H1 (cell line): ENCODE data around the gene TRMT61A. TPM values are rescaled to one million over a fixed set of nuclear protein-coding genes. Genes with fewer than 3 reads are reported as not detected.

Source experiments
- CTCF ChIA-PET: fragments of 300-600 bp; sonication (Branson Sonifier 250); formaldehyde crosslinking; loops from one replicate; lab custom pipeline; 2021; ENCODE audit not compliant: partially characterized antibody; lab: Charles Lee
- POLR2A ChIA-PET: fragments of 300-600 bp; sonication (Branson Sonifier 250); formaldehyde crosslinking; loops from one replicate; lab custom pipeline; 2021; ENCODE audit warnings: inconsistent platforms; ENCODE audit not compliant: partially characterized antibody; lab: Charles Lee
- DNase-seq, 2 experiments: peaks; one replicate each; pipeline versions ENCODE4 v3.0.0 to v3.0.0-alpha.2; 2010 to 2022; ENCODE audit warnings: low spot score in 2 of 2, low read depth in 1 of 2, mixed read lengths in 1 of 2
- FAIRE-seq: peaks from 2 replicates; lab custom pipeline; 2011; peaks lifted over from hg19 to GRCh38; lab: Jason Lieb, UNC
- H2AFZ ChIP-seq: 2 replicates; pipeline ENCODE4 v1.8.1; 2012; ENCODE audit warnings: low read length, inconsistent platforms
- H2AK5ac ChIP-seq: 2 replicates; pipeline ENCODE4 v1.6.1; 2013; ENCODE audit warnings: low read depth, low read length
- H2BK120ac ChIP-seq: replicated peaks from 2 replicates; pipeline ENCODE3; 2013; ENCODE audit warnings: low read depth, low read length, inconsistent platforms
- H2BK12ac ChIP-seq: 2 replicates; pipeline ENCODE4 v1.6.1; 2013; ENCODE audit warnings: low read depth, low read length
- H2BK15ac ChIP-seq: 2 replicates; pipeline ENCODE4 v1.6.1; 2013; ENCODE audit warnings: low read length
- H2BK20ac ChIP-seq: 2 replicates; pipeline ENCODE4 v1.6.1; 2013; ENCODE audit warnings: low read length
- H2BK5ac ChIP-seq: 2 replicates; pipeline ENCODE4 v1.6.1; 2013; ENCODE audit warnings: low read depth, low read length
- H3K14ac ChIP-seq: 2 replicates; pipeline ENCODE4 v1.6.1; 2013; ENCODE audit warnings: inconsistent platforms; ENCODE audit not compliant: insufficient read length
- H3K18ac ChIP-seq: 2 replicates; pipeline ENCODE4 v1.6.1; 2013; ENCODE audit warnings: low read length; ENCODE audit errors: extremely low read depth
- H3K23ac ChIP-seq: 2 replicates; pipeline ENCODE4 v1.6.1; 2013; ENCODE audit warnings: inconsistent platforms; ENCODE audit not compliant: insufficient read length
- H3K23me2 ChIP-seq: 2 replicates; pipeline ENCODE4 v1.6.1; 2013; ENCODE audit warnings: low read depth, low read length
- H3K27ac ChIP-seq: 2 replicates; pipeline ENCODE4 v1.6.1; 2011; ENCODE audit warnings: low read depth, low read length, inconsistent platforms
- H3K27me3 ChIP-seq, 4 experiments: replicated peaks in 1 of 4; 1 replicate in 1 of 4; 2 replicates in 3 of 4; pipeline versions ENCODE4 v1.6.1 to v1.8.1; 2011 to 2013; ENCODE audit warnings: low read length in 3 of 4, mild to moderate bottlenecking in 3 of 4, inconsistent platforms in 2 of 4, mixed read lengths in 2 of 4, moderate library complexity in 1 of 4; ENCODE audit not compliant: control insufficient read depth in 3 of 4, insufficient read depth in 3 of 4; ENCODE audit errors: extremely low read depth in 1 of 4
- H3K36me3 ChIP-seq, 4 experiments: 2 replicates each; pipeline versions ENCODE4 v1.6.1 to v1.8.1; 2011 to 2013; ENCODE audit warnings: mild to moderate bottlenecking in 4 of 4, low read length in 3 of 4, moderate library complexity in 2 of 4, control low read depth in 1 of 4, inconsistent platforms in 1 of 4; ENCODE audit not compliant: insufficient read depth in 4 of 4, control insufficient read depth in 2 of 4
- H3K4ac ChIP-seq: replicated peaks from 2 replicates; pipeline ENCODE3; 2013; ENCODE audit warnings: low read length, low read depth, mixed read lengths, inconsistent platforms; ENCODE audit not compliant: insufficient read length
- H3K4me1 ChIP-seq, 4 experiments: replicated peaks in 1 of 4; 1 replicate in 1 of 4; 2 replicates in 3 of 4; pipeline versions ENCODE4 v1.6.1 to v1.8.1; 2011 to 2013; ENCODE audit warnings: low read length in 3 of 4, inconsistent platforms in 2 of 4, mixed read lengths in 1 of 4; ENCODE audit not compliant: insufficient read depth in 4 of 4, control insufficient read depth in 3 of 4
- H3K4me2 ChIP-seq, 2 experiments: 2 replicates each; pipeline versions ENCODE4 v1.6.1 to v1.8.1; 2011 to 2013; ENCODE audit warnings: low read depth in 2 of 2, low read length in 2 of 2, control low read depth in 1 of 2, inconsistent platforms in 1 of 2, mild to moderate bottlenecking in 1 of 2; ENCODE audit not compliant: insufficient read depth in 1 of 2
- H3K4me3 ChIP-seq, 4 experiments: fragments of 200-600, 300-600 bp in 1 of 4; sonication (generic), shearing (Covaris generic), sonication (Bioruptor Twin) in 1 of 4; 2 replicates each; pipeline versions ENCODE4 v1.5.1 to v1.8.1; 2011 to 2016; ENCODE audit warnings: low read length in 4 of 4, low read depth in 3 of 4, control low read depth in 2 of 4, inconsistent platforms in 2 of 4, mild to moderate bottlenecking in 2 of 4, mixed read lengths in 1 of 4, moderate library complexity in 1 of 4; ENCODE audit not compliant: insufficient read depth in 2 of 4; ENCODE audit errors: extremely low read depth in 1 of 4
- H3K56ac ChIP-seq: replicated peaks from 2 replicates; pipeline ENCODE3; 2013; ENCODE audit warnings: low read depth, mild to moderate bottlenecking, mixed read lengths, low read length, inconsistent platforms; ENCODE audit not compliant: insufficient read length
- H3K79me1 ChIP-seq: 2 replicates; pipeline ENCODE4 v1.6.1; 2013; ENCODE audit warnings: low read depth, low read length, control low read depth
- H3K79me2 ChIP-seq, 2 experiments: 2 replicates each; pipeline versions ENCODE4 v1.6.1 to v1.8.1; 2012 to 2013; ENCODE audit warnings: low read length in 2 of 2, mild to moderate bottlenecking in 2 of 2, inconsistent platforms in 1 of 2; ENCODE audit not compliant: insufficient read depth in 2 of 2, control insufficient read depth in 1 of 2
- H3K9ac ChIP-seq, 4 experiments: replicated peaks in 1 of 4; 1 replicate in 1 of 4; 2 replicates in 3 of 4; pipeline versions ENCODE4 v1.6.1 to v1.8.1; 2011 to 2013; ENCODE audit warnings: low read depth in 3 of 4, low read length in 3 of 4, control low read depth in 2 of 4, mild to moderate bottlenecking in 2 of 4, moderate library complexity in 2 of 4, inconsistent platforms in 1 of 4; ENCODE audit errors: extremely low read depth in 1 of 4
- H3K9me3 ChIP-seq, 2 experiments: 2 replicates each; pipeline versions ENCODE4 v1.6.1 to v1.8.1; 2012 to 2013; ENCODE audit warnings: mild to moderate bottlenecking in 2 of 2, moderate library complexity in 2 of 2, control low read depth in 1 of 2, inconsistent platforms in 1 of 2, low read depth in 1 of 2, low read length in 1 of 2, mixed read lengths in 1 of 2; ENCODE audit not compliant: insufficient read depth in 2 of 2
- H4K20me1 ChIP-seq, 2 experiments: replicated peaks in 1 of 2; 2 replicates each; pipeline versions ENCODE3 to v1.8.1; 2011 to 2013; ENCODE audit warnings: inconsistent platforms in 2 of 2, low read length in 2 of 2, mild to moderate bottlenecking in 1 of 2; ENCODE audit not compliant: insufficient read depth in 2 of 2, control insufficient read depth in 1 of 2
- H4K5ac ChIP-seq: 2 replicates; pipeline ENCODE4 v1.6.1; 2013; ENCODE audit warnings: low read length, low read depth, mixed read lengths, inconsistent platforms; ENCODE audit not compliant: insufficient read length
- H4K8ac ChIP-seq: 2 replicates; pipeline ENCODE4 v1.8.0; 2013; ENCODE audit warnings: mild to moderate bottlenecking, moderate library complexity, low read length, inconsistent platforms; ENCODE audit not compliant: insufficient read depth; ENCODE audit errors: extremely low read depth
- H4K91ac ChIP-seq: replicated peaks from 2 replicates; pipeline ENCODE3; 2013; ENCODE audit warnings: low read length, mixed read lengths, inconsistent platforms; ENCODE audit not compliant: insufficient read length
- BCL11A ChIP-seq, 2 experiments: IDR thresholded peaks; one replicate each; pipeline ENCODE4 v1.6.1; 2011; ENCODE audit warnings: low read depth in 2 of 2, low read length in 2 of 2, mild to moderate bottlenecking in 2 of 2
- CREB1 ChIP-seq: IDR thresholded peaks from 2 replicates; pipeline ENCODE4 v1.6.1; 2012; ENCODE audit warnings: inconsistent platforms
- CTBP2 ChIP-seq: IDR thresholded peaks from 2 replicates; pipeline ENCODE4 v1.7.0; 2011; ENCODE audit warnings: borderline replicate concordance, mild to moderate bottlenecking, moderate library complexity, mixed read lengths, low read length; ENCODE audit not compliant: insufficient read depth, insufficient read length
- EP300 ChIP-seq, 2 experiments: IDR thresholded peaks; 1 replicate in 1 of 2; 2 replicates in 1 of 2; pipeline ENCODE4 v1.6.1; 2011 to 2012; ENCODE audit warnings: low read depth in 2 of 2, low read length in 2 of 2, mild to moderate bottlenecking in 2 of 2, borderline replicate concordance in 1 of 2, inconsistent platforms in 1 of 2, moderate library complexity in 1 of 2
- GABPA ChIP-seq: IDR thresholded peaks from 2 replicates; pipeline ENCODE4 v1.6.1; 2011; ENCODE audit warnings: mild to moderate bottlenecking, low read length, moderate library complexity, borderline replicate concordance; ENCODE audit not compliant: insufficient read depth
- JUN ChIP-seq: IDR thresholded peaks from 2 replicates; pipeline ENCODE4 v1.6.1; 2011; ENCODE audit warnings: low read depth, mild to moderate bottlenecking, improper control_type of control experiment, low read length
- KDM5A ChIP-seq: fragments of 200-600 bp; IDR thresholded peaks from 2 replicates; pipeline ENCODE4 v1.7.1; 2012; ENCODE audit warnings: mild to moderate bottlenecking, low read length, inconsistent platforms, mixed read lengths
- MAFK ChIP-seq: IDR thresholded peaks from 2 replicates; pipeline ENCODE4 v1.6.1; 2012; ENCODE audit warnings: low read depth, mild to moderate bottlenecking, improper control_type of control experiment, low read length
- POU5F1 ChIP-seq: IDR thresholded peaks from 2 replicates; pipeline ENCODE4 v1.6.1; 2011; ENCODE audit warnings: low read depth, mild to moderate bottlenecking, low read length, moderate library complexity
- RNF2 ChIP-seq: fragments of 200-900, 300-1000 bp; sonication (generic); IDR thresholded peaks from 2 replicates; pipeline ENCODE4 v1.7.1; 2016; ENCODE audit warnings: borderline replicate concordance, low read depth, mild to moderate bottlenecking, antibody characterized with exemption, low read length; ENCODE audit not compliant: poor library complexity, severe bottlenecking; ENCODE audit errors: missing control alignments
- SP1 ChIP-seq: IDR thresholded peaks from 2 replicates; pipeline ENCODE4 v1.6.1; 2011; ENCODE audit warnings: low read depth, low read length
- SUZ12 ChIP-seq: fragments of 200-600 bp; sonication (generic); IDR thresholded peaks from 2 replicates; pipeline ENCODE4 v1.6.1; 2012; ENCODE audit warnings: mild to moderate bottlenecking, inconsistent platforms, low read length, moderate library complexity, mixed read lengths
- TAF1 ChIP-seq: IDR thresholded peaks from 2 replicates; pipeline ENCODE4 v1.6.1; 2011; ENCODE audit warnings: mild to moderate bottlenecking, low read depth, low read length
- WGBS, 2 experiments: shearing (Covaris generic) in 1 of 2; methylation state at CpG; one replicate each; pipeline versions ENCODE4 v1.1.6 to v1.1.7; 2013 to 2015; ENCODE audit warnings: low lambda C conversion rate in 2 of 2, mixed read lengths in 2 of 2, inconsistent platforms in 1 of 2, low coverage in 1 of 2, missing lambda C conversion rate in 1 of 2; ENCODE audit not compliant: insufficient replicate concordance in 2 of 2, insufficient coverage in 1 of 2, insufficient read length in 1 of 2; ENCODE audit errors: extremely low coverage in 1 of 2, missing lambda C conversion rate in 1 of 2; 5-methylcytosine and 5-hydroxymethylcytosine counted together
- polyA plus RNA-seq, 7 experiments: library from polyadenylated mRNA; depleted of rRNA in 3 of 7; stranded (reverse) in 5 of 7; unstranded in 2 of 7; fragments of >200 nt in 5 of 7; fragments of 200-250 nt in 2 of 7; gene quantifications; 1 replicate in 5 of 7; 2 replicates in 1 of 7; 4 replicates in 1 of 7; pipeline versions ENCODE4 v1.2.1 to v1.2.3, GENCODE V29; 2011 to 2013; ENCODE audit warnings: missing spikeins in 2 of 7, mixed read lengths in 2 of 7
- total RNA-seq: library from RNA; stranded (reverse); fragmentation: NEBNext Ultra II Directional; extraction: Animal tissue kit (Norgen Biotek cat#: 25700); gene quantifications from 2 replicates; pipeline ENCODE4 v1.2.1, GENCODE V29; 2021

TRMT61A gene
- total and polyA plus RNA-seq, 2 of the 8 experiments (the other 6 are each of a cell fraction or from before 2014, with no cell fraction given) = 15.8 to 19.0 TPM

GRCh38 chr14:103523575-103523954 lies 5.4 kb upstream of the TRMT61A start:
- Histone ChIP-seq H3K23ac (no peak overlapping the region), H3K14ac (no peak overlapping the region), H3K18ac (no peak overlapping the region), H4K8ac (no peak overlapping the region), H2BK12ac (no peak overlapping the region), H2AFZ (no peak overlapping the region), H3K4me2 (peak overlapping the region; percentile 73 to 80), H3K4me1 (peaks cover 0 to 25% (median 19%) of the 10 kb centered on the region in 4 experiments; a peak in 6 of 7 replicates), H4K20me1 (peaks cover 6 to 17% of the 10 kb centered on the region in 2 experiments), H3K79me2 (peaks cover 0 to 2% of the 10 kb centered on the region in 2 experiments; a peak in 1 of 4 replicates), H3K9ac (no peak overlapping the region), H4K91ac (no peak overlapping the region), H2AK5ac (no peak overlapping the region), H2BK20ac (no peak overlapping the region), H3K27ac (no peak overlapping the region), H4K5ac (no peak overlapping the region), H3K4ac (no peak overlapping the region), H2BK120ac (no peak overlapping the region), H3K23me2 (peaks cover 14% of the 10 kb centered on the region; the same call in 1 of the 2 replicates), H2BK5ac (no peak overlapping the region), H2BK15ac (no peak overlapping the region), H3K36me3 (peaks cover 8 to 23% (median 17%) of the 10 kb centered on the region in 4 experiments; a peak in 7 of 8 replicates), H3K9me3 (no peaks in the 10 kb centered on the region), H3K27me3 (peaks cover 3 to 23% (median 13%) of the 10 kb centered on the region in 4 experiments), H3K4me3 (peak overlapping the region; percentile 24 to 96 (median 84); a peak in 5 of 8 replicates), H3K56ac (no peak overlapping the region), H3K79me1 (no peaks in the 10 kb centered on the region; the same call in 1 of the 2 replicates)
- CTCF ChIA-PET = interaction anchor here (0.9 to 31.3 kb wide), 2 partner anchors 17 to 38 kb away, joined by 3 to 921 read pairs; partner anchors contain the start of gene TRMT61A
- 38% methylated on average over 10 of the region's 10 CpGs; no CpG with 5 or more reads in 1 of the 2 experiments for WGBS, 2 experiments
- FAIRE-seq (peak; percentile 19), DNase-seq (no peak)
- POLR2A ChIA-PET = interaction anchor here (0.6 to 12.6 kb wide), 11 partner anchors 13 to 465 kb away, joined by 3 to 844 read pairs (median 7); partner anchors contain the start of genes BAG5, COA8 and TRMT61A
- TF ChIP-seq POU5F1 = no peak
- no peak for TF ChIP-seq CREB1
- no peak for TF ChIP-seq JUN
- peak; percentile 10 for TF ChIP-seq RNF2
- TF ChIP-seq EP300 (IDR thresholded peaks at IDR 0.05; ENCODE audit: borderline replicate concordance in 1 of 2, low read depth in 2 of 2, low read length in 2 of 2) = no peak
- 0 out of 2 replicates have a peak, but pooled peaks have one; percentile 46 for TF ChIP-seq SUZ12
- TF ChIP-seq BCL11A (IDR thresholded peaks at IDR 0.05; ENCODE audit: low read depth in 2 of 2, low read length in 2 of 2) = no peak
- no peak for TF ChIP-seq TAF1
- TF ChIP-seq MAFK = no peak
- TF ChIP-seq GABPA = no peak
- TF ChIP-seq KDM5A = no peak
- TF ChIP-seq SP1 = no peak
- no peak for TF ChIP-seq CTBP2
